Right lung (tissue), 10 donors: ENCODE data around the gene FAH. TPM values are rescaled to one million over a fixed set of nuclear protein-coding genes. Genes with fewer than 3 reads are reported as not detected.
"Not testable (repeated sequence)": the region's sequence is repeated elsewhere in the genome, so short reads cannot be mapped to it uniquely, and the experiment has no call there.

Experiments
- DNase-seq, 2 donors: peaks; one replicate each; pipeline ENCODE4 v3.0.0-alpha.2; 2013
- long read RNA-seq, 8 donors: transcript quantifications; one replicate each; lab custom pipeline, GENCODE V29; 2026
- polyA plus RNA-seq, 5 donors: library from polyadenylated mRNA; unstranded; fragments of 120-200 nt; gene quantifications; one replicate each; pipeline versions ENCODE4 v1.2.1 to v1.2.3, GENCODE V29; 2013; ENCODE audit warnings: inconsistent platforms in 1 of 5, low replicate concordance in 1 of 5; ENCODE audit not compliant: insufficient read length in 5 of 5, insufficient read depth in 1 of 5

Gene FAH
- 10 to 100 TPM; 47.6 to 54.1 (median 53.1) TPM for polyA plus RNA-seq
- long read RNA-seq, donor 1, transcript FAH-213 (14 exons, 1,549 nt), result major isoform, 8 of 33 reads
- long read RNA-seq, donor 1, partial matches to known transcripts, result 15 of 33 reads
- long read RNA-seq, donor 1, other reads (novel, unspliced or antisense), result 0 of 33 reads
- long read RNA-seq, donor 2, transcript FAH-213 (14 exons, 1,549 nt), result major isoform, 5 of 11 reads
- long read RNA-seq, donor 2, partial matches to known transcripts, result 0 of 11 reads
- long read RNA-seq, donor 2, other reads (novel, unspliced or antisense), result 0 of 11 reads
- long read RNA-seq, donor 3, transcript FAH-213 (14 exons, 1,549 nt), result major isoform, 6 of 18 reads
- long read RNA-seq, donor 3, partial matches to known transcripts, result 9 of 18 reads
- long read RNA-seq, donor 3, other reads (novel, unspliced or antisense), result 0 of 18 reads
- long read RNA-seq, donor 4, transcript FAH-213 (14 exons, 1,549 nt), result major isoform, 5 of 13 reads
- long read RNA-seq, donor 4, partial matches to known transcripts, result 5 of 13 reads
- long read RNA-seq, donor 4, other reads (novel, unspliced or antisense), result 0 of 13 reads
- long read RNA-seq, donor 5, transcript FAH-201 (15 exons, 1,471 nt), result minor isoform, 7 of 28 reads
- long read RNA-seq, donor 5, transcript FAH-213 (14 exons, 1,549 nt), result major isoform, 9 of 28 reads
- long read RNA-seq, donor 5, partial matches to known transcripts, result 5 of 28 reads
- long read RNA-seq, donor 5, other reads (novel, unspliced or antisense), result 0 of 28 reads
- long read RNA-seq, donor 6, transcript FAH-213 (14 exons, 1,549 nt), result major isoform, 9 of 17 reads
- long read RNA-seq, donor 6, partial matches to known transcripts, result 0 of 17 reads
- long read RNA-seq, donor 6, other reads (novel, unspliced or antisense), result 0 of 17 reads
- long read RNA-seq, donor 7, transcript FAH-213 (14 exons, 1,549 nt), result minor isoform, 6 of 23 reads
- long read RNA-seq, donor 7, transcript FAH-202 (15 exons, 2,152 nt), result major isoform, 9 of 23 reads
- long read RNA-seq, donor 7, partial matches to known transcripts, result 5 of 23 reads
- long read RNA-seq, donor 7, other reads (novel, unspliced or antisense), result 0 of 23 reads
- long read RNA-seq, donor 8, partial matches to known transcripts, result 6 of 12 reads
- long read RNA-seq, donor 8, other reads (novel, unspliced or antisense), result 0 of 12 reads

GRCh38 chr15:80152896-80153876 lies at the start of gene FAH:
Gene FAH (plus strand): TSS chr15:80152999. CDS start chr15:80153055, 56 bp downstream.
- peak; percentile 51 to 59 for DNase-seq

- DNase-seq, result no peak
These were observed 47.6 kb upstream of the FAH start for GRCh38 chr15:80105193-80105592.

- DNase-seq, result no peak
These were observed 47.2 kb upstream of the FAH start for GRCh38 chr15:80105595-80105994.

GRCh38 chr15:80106051-80106450 lies 46.7 kb upstream of the FAH start:
- DNase-seq, result no peak

- DNase-seq, result no peak
These were observed 45.6 kb upstream of the FAH start for GRCh38 chr15:80107204-80107603.

GRCh38 chr15:80107774-80108173 lies 45.0 kb upstream of the FAH start:
- DNase-seq, result peak in 1 of 2 donors; percentile 12

- DNase-seq, result no peak
These were observed 43.4 kb upstream of the FAH start for GRCh38 chr15:80109388-80109787.

GRCh38 chr15:80110920-80111319 lies 41.9 kb upstream of the FAH start:
- DNase-seq, result no peak

- DNase-seq, result no peak
These were observed 38.7 kb upstream of the FAH start for GRCh38 chr15:80114114-80114513.

GRCh38 chr15:80115021-80115420 lies 37.8 kb upstream of the FAH start:
- DNase-seq, result no peak

GRCh38 chr15:80118956-80119355 lies 33.8 kb upstream of the FAH start:
- DNase-seq, result no peak

GRCh38 chr15:80120636-80121035 lies 32.2 kb upstream of the FAH start:
- DNase-seq, result no peak

- DNase-seq, result no peak
These were observed 31.3 kb upstream of the FAH start for GRCh38 chr15:80121546-80121945.

GRCh38 chr15:80123034-80123433 lies 29.8 kb upstream of the FAH start:
- DNase-seq, result no peak

GRCh38 chr15:80127253-80127652 lies 25.5 kb upstream of the FAH start:
- not testable (repeated sequence) for DNase-seq

- no peak for DNase-seq
These were observed 24.9 kb upstream of the FAH start for GRCh38 chr15:80127911-80128310.

- DNase-seq, result no peak
These were observed 20.4 kb upstream of the FAH start for GRCh38 chr15:80132382-80132781.

- DNase-seq, result no peak
These were observed 15.9 kb upstream of the FAH start for GRCh38 chr15:80136854-80137253.

- DNase-seq, result no peak
These were observed 13.8 kb upstream of the FAH start for GRCh38 chr15:80138961-80139360.

GRCh38 chr15:80140909-80141308 lies 11.9 kb upstream of the FAH start:
- DNase-seq, result no peak
